IPS-NIHi11 (cell line): ENCODE results near the gene ALKBH5.
A peak's percentile ranks its signal among the peaks of the same experiment; 100 is the strongest.

Source experiments
- DNase-seq: peaks from one replicate; pipeline ENCODE4 v3.0.0; 2012; ENCODE audit warnings: mixed read lengths, low spot score

Gene ALKBH5

GRCh38 chr17:18224053-18224386 is 40.4 kb downstream of the ALKBH5 start:
- no peak for DNase-seq

- peak; percentile 80 for DNase-seq
Measured at GRCh38 chr17:18224387-18225120, 40.9 kb downstream of the ALKBH5 start.

GRCh38 chr17:18225121-18225641 is 41.6 kb downstream of the ALKBH5 start, which contains the start of gene LLGL1:
Gene LLGL1 (plus strand): TSS chr17:18225635. CDS start chr17:18225683, 48 bp downstream.
- peak; percentile 99 for DNase-seq

- no peak for DNase-seq
Measured at GRCh38 chr17:18225642-18226283, 42.1 kb downstream of the ALKBH5 start.

- no peak for DNase-seq
Measured at GRCh38 chr17:18226284-18226945, 42.8 kb downstream of the ALKBH5 start.

GRCh38 chr17:18227635-18228034 is 44.0 kb downstream of the ALKBH5 start:
- DNase-seq = no peak

- no peak for DNase-seq
Measured at GRCh38 chr17:18228176-18228682, 44.6 kb downstream of the ALKBH5 start.

GRCh38 chr17:18229254-18229653 is 45.6 kb downstream of the ALKBH5 start:
- no peak for DNase-seq

- no peak for DNase-seq
Measured at GRCh38 chr17:18229771-18230170, 46.1 kb downstream of the ALKBH5 start.

- no peak for DNase-seq
Measured at GRCh38 chr17:18230288-18231141, 46.9 kb downstream of the ALKBH5 start.

GRCh38 chr17:18231164-18231563 is 47.5 kb downstream of the ALKBH5 start:
- no peak for DNase-seq

- DNase-seq = no peak
Measured at GRCh38 chr17:18233803-18234518, 50.3 kb downstream of the ALKBH5 start.

GRCh38 chr17:18234853-18235380 is 51.3 kb downstream of the ALKBH5 start:
- no peak for DNase-seq

- no peak for DNase-seq
Measured at GRCh38 chr17:18235743-18236256, 52.2 kb downstream of the ALKBH5 start.

GRCh38 chr17:18236494-18236893 is 52.9 kb downstream of the ALKBH5 start:
- DNase-seq = no peak

GRCh38 chr17:18237461-18237860 is 53.8 kb downstream of the ALKBH5 start:
- no peak for DNase-seq

- no peak for DNase-seq
Measured at GRCh38 chr17:18238299-18238698, 54.7 kb downstream of the ALKBH5 start.

GRCh38 chr17:18240449-18240848 is 56.8 kb downstream of the ALKBH5 start:
- DNase-seq = no peak

GRCh38 chr17:18241229-18241871 is 57.7 kb downstream of the ALKBH5 start:
- DNase-seq = no peak
